ENCODE data around the gene ERN1. TPM values are rescaled to one million over a fixed set of nuclear protein-coding genes. Genes with fewer than 3 reads are reported as not detected.

Gene ERN1
- total and polyA plus RNA-seq, 2 of the 13 experiments (the other 11 are each of a cell fraction or from before 2014, with no cell fraction given): 6.0 to 12.7 TPM

DNA sequence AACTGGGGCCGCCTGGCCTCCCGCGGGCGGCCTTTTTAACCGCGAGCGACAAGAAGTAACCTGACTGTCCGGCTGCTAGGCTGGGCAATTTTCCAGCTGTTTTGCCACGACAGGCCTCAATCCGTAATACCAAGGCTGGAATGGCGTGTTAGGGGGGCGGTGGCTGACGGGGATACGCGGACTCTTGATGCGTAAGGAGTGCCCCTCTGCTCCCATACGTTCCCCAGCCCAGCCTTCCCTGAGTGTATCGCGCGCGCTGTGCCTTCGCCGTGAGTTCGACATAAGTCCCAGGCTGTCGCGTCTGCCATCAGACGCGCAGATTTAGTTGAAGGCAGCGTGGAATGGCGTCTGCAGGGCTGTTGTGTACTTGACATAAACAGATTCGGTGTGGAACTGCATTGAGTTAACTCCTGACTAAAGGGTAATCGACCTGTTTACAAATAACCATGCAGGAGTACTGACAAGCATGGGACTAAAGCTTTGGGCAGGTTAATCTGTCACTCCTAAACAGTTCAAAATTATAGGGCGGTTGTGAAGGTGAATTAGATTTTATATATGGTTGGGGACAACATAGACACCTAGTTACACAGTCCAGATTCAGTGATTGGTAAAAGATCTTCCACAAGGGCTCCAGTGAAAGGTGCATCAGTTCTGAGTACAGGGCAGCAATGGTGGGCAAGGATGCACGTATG is 16.6 kb upstream of the ERN1 start (continued):
- TF ChIP-seq ZNF552 (CRISPR knock-in tag; IDR thresholded peaks at IDR 0.05; ENCODE audit: borderline replicate concordance) (no peak), ZFP36L1 (CRISPR knock-in tag; IDR thresholded peaks at IDR 0.05) (peak; percentile 71; the same call in 1 of the 2 replicates), ZNF749 (CRISPR knock-in tag; IDR thresholded peaks at IDR 0.05; ENCODE audit: borderline replicate concordance) (no peak; the same call in 1 of the 2 replicates), KLF12 (CRISPR knock-in tag; IDR thresholded peaks at IDR 0.05; ENCODE audit: borderline replicate concordance) (no peak), CEBPB (IDR thresholded peaks at IDR 0.05; ENCODE audit: borderline replicate concordance, low read depth, low read length) (no peak), E2F5 (CRISPR knock-in tag; conservative IDR thresholded peaks at IDR 0.05) (no peak), THAP8 (CRISPR knock-in tag; IDR thresholded peaks at IDR 0.05; ENCODE audit: borderline replicate concordance) (no peak), ZSCAN21 (CRISPR knock-in tag; IDR thresholded peaks at IDR 0.05; ENCODE audit: borderline replicate concordance) (peak; percentile 69; the same call in 1 of the 2 replicates), ZFP62 (CRISPR knock-in tag; IDR thresholded peaks at IDR 0.05) (no peak), GABPA (IDR thresholded peaks at IDR 0.05; ENCODE audit: low read depth, low read length) (no peak), GABPA (CRISPR knock-in tag; IDR thresholded peaks at IDR 0.05; ENCODE audit: low read depth) (no peak)
- TF ChIP-seq, protein P1, sequence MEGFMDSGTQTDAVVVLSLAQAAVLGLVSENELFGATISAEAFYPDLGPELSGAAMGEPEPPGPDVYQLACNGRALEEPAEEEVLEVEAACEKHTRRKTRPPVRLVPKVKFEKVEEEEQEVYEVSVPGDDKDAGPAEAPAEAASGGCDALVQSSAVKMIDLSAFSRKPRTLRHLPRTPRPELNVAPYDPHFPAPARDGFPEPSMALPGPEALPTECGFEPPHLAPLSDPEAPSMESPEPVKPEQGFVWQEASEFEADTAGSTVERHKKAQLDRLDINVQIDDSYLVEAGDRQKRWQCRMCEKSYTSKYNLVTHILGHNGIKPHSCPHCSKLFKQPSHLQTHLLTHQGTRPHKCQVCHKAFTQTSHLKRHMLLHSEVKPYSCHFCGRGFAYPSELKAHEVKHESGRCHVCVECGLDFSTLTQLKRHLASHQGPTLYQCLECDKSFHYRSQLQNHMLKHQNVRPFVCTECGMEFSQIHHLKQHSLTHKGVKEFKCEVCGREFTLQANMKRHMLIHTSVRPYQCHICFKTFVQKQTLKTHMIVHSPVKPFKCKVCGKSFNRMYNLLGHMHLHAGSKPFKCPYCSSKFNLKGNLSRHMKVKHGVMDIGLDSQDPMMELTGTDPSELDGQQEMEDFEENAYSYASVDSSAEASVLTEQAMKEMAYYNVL (CRISPR knock-in tag; IDR thresholded peaks at IDR 0.05; ENCODE audit: borderline replicate concordance): no peak
- TF ChIP-seq, protein P2, sequence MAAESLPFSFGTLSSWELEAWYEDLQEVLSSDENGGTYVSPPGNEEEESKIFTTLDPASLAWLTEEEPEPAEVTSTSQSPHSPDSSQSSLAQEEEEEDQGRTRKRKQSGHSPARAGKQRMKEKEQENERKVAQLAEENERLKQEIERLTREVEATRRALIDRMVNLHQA (CRISPR knock-in tag; IDR thresholded peaks at IDR 0.05): no peak
- TF ChIP-seq, protein P3, sequence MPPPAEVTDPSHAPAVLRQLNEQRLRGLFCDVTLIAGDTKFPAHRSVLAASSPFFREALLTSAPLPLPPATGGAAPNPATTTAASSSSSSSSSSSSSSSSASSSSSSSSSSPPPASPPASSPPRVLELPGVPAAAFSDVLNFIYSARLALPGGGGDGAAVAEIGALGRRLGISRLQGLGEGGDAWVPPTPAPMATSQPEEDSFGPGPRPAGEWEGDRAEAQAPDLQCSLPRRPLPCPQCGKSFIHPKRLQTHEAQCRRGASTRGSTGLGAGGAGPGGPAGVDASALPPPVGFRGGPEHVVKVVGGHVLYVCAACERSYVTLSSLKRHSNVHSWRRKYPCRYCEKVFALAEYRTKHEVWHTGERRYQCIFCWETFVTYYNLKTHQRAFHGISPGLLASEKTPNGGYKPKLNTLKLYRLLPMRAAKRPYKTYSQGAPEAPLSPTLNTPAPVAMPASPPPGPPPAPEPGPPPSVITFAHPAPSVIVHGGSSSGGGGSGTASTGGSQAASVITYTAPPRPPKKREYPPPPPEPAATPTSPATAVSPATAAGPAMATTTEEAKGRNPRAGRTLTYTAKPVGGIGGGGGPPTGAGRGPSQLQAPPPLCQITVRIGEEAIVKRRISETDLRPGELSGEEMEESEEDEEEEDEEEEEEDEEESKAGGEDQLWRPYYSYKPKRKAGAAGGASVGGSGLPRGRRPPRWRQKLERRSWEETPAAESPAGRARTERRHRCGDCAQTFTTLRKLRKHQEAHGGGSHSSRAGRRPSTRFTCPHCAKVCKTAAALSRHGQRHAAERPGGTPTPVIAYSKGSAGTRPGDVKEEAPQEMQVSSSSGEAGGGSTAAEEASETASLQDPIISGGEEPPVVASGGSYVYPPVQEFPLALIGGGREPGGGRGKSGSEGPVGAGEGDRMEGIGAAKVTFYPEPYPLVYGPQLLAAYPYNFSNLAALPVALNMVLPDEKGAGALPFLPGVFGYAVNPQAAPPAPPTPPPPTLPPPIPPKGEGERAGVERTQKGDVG (CRISPR knock-in tag; IDR thresholded peaks at IDR 0.05; ENCODE audit: borderline replicate concordance): no peak; the same call in 1 of the 2 replicates
- TF ChIP-seq, protein P4, sequence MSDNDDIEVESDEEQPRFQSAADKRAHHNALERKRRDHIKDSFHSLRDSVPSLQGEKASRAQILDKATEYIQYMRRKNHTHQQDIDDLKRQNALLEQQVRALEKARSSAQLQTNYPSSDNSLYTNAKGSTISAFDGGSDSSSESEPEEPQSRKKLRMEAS (IDR thresholded peaks at IDR 0.05): peak; percentile 13; the same call in 1 of the 2 replicates
- TF ChIP-seq, protein P5, sequence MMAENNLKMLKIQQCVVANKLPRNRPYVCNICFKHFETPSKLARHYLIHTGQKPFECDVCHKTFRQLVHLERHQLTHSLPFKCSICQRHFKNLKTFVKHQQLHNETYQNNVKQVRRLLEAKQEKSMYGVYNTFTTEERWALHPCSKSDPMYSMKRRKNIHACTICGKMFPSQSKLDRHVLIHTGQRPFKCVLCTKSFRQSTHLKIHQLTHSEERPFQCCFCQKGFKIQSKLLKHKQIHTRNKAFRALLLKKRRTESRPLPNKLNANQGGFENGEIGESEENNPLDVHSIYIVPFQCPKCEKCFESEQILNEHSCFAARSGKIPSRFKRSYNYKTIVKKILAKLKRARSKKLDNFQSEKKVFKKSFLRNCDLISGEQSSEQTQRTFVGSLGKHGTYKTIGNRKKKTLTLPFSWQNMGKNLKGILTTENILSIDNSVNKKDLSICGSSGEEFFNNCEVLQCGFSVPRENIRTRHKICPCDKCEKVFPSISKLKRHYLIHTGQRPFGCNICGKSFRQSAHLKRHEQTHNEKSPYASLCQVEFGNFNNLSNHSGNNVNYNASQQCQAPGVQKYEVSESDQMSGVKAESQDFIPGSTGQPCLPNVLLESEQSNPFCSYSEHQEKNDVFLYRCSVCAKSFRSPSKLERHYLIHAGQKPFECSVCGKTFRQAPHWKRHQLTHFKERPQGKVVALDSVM (CRISPR knock-in tag; IDR thresholded peaks at IDR 0.05): no peak
- TF ChIP-seq, protein P6, sequence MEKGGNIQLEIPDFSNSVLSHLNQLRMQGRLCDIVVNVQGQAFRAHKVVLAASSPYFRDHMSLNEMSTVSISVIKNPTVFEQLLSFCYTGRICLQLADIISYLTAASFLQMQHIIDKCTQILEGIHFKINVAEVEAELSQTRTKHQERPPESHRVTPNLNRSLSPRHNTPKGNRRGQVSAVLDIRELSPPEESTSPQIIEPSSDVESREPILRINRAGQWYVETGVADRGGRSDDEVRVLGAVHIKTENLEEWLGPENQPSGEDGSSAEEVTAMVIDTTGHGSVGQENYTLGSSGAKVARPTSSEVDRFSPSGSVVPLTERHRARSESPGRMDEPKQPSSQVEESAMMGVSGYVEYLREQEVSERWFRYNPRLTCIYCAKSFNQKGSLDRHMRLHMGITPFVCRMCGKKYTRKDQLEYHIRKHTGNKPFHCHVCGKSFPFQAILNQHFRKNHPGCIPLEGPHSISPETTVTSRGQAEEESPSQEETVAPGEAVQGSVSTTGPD (CRISPR knock-in tag; IDR thresholded peaks at IDR 0.05): no peak; the same call in 1 of the 2 replicates

All from HepG2 (cell line).